Endometrial microvascular endothelial cells (primary cell): ENCODE measurements around the gene LHFPL6. TPM values are rescaled to one million over a fixed set of nuclear protein-coding genes. Genes with fewer than 3 reads are reported as not detected.

Experiments used
- in situ Hi-C: cut with HindIII; loops from 2 replicates; pipeline ENCODE4 v1.10.0; 2017; ENCODE audit warnings: low sequenced_read_pairs, low pct_unique_long_range_greater_than_20kb; ENCODE audit errors: inconsistent ontology term
- total RNA-seq: library from RNA; depleted of rRNA; stranded (reverse); fragments of >200 nt; gene quantifications from one replicate; pipeline ENCODE4 v1.2.3, GENCODE V29; 2015; ENCODE audit errors: inconsistent ontology term

Gene LHFPL6
- total RNA-seq, result 24.9 TPM

GRCh38 chr13:39602614-39603366 is at the start of gene LHFPL6:
Gene LHFPL6 (minus strand): TSS chr13:39603193.
- in situ Hi-C loops, result no loop called here

GRCh38 chr13:39646122-39646521 is 43.1 kb upstream of the LHFPL6 start:
- in situ Hi-C loops, result no loop called here

DNA sequence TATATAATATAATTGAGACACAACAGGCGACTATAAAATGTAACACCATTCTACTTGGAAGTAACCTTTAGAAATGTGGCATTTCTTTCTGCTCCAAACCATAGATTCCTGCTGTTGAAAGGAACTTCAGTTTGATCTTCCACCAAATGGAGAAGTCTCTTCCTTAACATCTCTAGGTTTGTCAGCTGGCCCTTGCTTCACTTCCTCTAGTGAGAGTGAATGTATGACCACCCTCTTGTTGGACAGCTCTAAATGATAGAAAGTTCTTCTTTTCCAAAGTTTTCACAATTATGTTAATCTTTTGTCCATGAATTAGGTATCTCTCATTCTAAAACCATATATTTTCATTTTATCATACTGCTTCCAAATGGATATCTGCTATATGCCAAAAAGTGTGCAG is 38.7 kb upstream of the LHFPL6 start:
- in situ Hi-C loops, result no loop called here

DNA sequence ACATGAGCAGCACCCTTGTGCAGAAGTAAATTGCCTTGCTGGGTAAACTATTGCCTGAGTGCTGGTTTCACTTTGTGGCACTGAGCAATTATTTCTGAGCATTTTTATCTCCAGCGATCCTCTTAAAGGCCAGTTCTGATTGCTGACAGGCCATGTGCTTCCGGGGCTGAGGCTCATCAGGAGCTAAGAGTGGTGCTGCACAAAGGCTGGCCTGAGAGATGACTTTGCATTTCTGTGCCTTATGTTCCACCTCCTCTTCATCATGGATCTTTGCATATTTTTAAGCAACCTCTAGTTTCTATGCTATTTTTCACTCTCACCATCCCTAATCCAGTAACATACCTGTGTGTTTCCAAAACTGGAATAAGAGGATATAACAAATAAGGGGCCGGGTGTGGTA is 34.9 kb upstream of the LHFPL6 start:
- in situ Hi-C loops, result no loop called here

- in situ Hi-C loops, result no loop called here
Measured at GRCh38 chr13:39635564-39635963, 32.6 kb upstream of the LHFPL6 start.

GRCh38 chr13:39632994-39633393 is 30.0 kb upstream of the LHFPL6 start:
- in situ Hi-C loops, result no loop called here

- in situ Hi-C loops, result no loop called here
Measured at GRCh38 chr13:39631307-39631706, 28.3 kb upstream of the LHFPL6 start.

DNA sequence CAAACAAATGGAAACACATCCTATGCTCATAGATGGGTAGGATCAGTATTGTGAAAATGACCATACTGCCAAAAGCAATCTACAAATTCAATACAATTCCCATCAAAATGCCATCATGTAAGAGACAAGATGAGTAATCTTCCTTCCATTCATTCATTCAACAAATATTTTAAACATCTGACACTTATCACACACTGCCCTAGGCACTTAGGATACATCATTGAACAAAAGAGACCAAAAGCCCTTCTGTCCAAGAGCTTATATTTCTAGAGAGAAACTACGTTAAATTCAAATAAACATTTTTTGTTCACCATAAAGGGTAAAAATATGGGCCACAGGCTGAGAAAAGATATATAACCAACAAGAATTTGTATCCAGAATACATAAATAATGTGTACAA is 20.5 kb upstream of the LHFPL6 start:
- in situ Hi-C loops, result no loop called here

DNA sequence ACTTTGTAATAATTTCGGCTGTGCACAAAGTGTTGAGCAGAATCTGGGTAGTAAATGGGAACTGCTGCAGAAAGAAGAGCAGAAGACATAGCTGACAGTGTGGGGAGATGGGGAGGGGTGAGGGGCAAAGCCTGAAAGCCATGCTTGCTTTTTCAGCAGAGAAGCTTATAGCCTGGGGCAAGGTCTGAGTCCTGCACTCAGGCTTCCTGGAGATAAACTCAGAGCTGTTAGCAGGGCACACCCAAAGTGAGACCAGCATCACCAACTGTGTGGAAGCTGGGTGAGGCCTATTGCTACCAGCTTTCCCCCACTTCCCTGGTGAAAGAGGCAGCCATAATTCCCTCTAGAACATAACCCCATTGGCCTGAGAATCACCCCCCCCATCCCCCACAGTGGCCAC is 15.6 kb upstream of the LHFPL6 start:
- in situ Hi-C loops, result no loop called here

DNA sequence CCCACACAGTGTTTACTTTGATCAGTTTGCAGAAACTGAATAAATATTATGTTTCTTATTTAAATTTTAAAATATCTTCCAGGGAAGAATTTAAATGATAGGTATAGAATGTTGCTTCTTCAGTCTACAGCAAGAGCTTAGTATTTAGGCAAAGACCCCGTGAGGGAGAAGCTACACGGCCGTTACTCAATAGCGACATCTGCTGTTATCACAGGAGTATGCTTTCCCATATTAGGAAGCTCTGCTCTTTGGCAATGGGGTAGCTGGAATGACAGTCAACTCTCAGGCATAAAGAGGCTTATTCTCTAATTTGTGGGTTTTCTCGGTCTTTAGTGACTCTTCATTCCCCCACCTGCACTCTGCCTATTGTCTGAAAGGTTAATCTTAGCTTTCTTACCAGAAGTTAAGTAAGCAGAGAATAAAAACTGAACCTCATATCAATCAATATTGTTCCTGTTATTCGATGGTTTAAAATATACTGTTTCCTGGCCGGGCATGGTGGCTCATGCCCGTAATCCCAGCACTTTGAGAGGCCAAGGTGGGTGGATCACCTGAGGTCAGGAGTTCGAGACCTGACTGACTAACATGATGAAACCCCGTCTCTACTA is 13.2 kb upstream of the LHFPL6 start:
- in situ Hi-C loops, result no loop called here

DNA sequence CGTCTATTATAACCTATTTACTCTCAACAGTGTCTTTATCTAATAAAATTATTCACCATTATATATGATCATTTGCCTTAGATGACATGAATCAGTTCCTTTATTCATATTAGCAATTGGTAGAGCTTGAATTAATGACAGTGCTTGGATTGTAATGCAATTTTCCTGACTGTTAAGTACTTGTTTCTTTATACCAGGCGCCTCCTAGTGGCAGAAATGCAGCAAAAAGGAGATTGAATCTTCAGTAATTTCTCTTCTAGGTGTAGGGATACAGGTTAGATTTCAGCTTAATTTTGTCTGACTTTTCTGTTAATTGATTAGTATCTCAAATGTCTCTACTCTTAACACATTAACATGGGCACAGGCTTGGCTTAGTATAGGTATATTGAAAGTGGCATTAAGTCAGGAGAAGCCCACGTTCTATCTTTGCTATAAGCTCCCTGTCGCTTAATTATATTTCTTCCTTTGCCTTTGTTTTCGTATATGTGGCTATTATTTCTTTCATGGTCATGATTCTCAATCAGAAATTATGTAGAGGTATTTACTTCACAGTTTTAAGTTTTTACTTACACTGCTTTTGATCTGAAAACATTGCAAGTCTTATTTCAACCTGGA is 9.1 kb upstream of the LHFPL6 start:
- in situ Hi-C loops, result no loop called here

GRCh38 chr13:39607876-39608275 is 4.9 kb upstream of the LHFPL6 start:
- in situ Hi-C loops, result no loop called here

DNA sequence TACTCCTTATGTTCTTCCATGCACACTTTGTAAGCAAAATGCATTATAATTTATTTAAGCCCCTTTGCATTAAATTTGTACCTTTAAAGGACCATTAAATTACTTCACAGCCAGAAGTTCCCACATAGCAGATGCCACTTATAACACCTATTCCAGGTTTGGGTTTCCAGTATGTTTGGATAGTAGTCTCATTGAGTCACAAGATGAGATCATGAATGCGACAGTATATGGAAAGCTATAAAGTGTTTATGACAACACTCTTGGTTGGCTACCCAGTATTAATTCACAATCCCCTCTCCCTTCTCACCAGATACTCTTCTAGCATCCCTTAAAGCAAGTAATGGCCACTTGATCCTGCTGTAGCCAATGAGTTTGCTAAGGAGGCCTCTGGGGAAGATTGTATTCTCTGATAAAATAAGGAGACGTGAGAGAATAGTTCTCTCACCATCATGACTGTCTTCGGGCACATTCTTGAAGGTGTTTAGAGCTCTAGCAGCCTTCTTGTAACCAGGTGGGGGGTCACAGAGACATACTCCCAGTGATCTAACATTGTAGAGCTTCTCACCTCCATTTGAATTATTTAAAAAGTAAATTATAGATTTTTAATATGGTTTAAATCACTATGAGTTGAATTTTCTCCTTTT is 2.8 kb upstream of the LHFPL6 start:
- in situ Hi-C loops, result no loop called here

DNA sequence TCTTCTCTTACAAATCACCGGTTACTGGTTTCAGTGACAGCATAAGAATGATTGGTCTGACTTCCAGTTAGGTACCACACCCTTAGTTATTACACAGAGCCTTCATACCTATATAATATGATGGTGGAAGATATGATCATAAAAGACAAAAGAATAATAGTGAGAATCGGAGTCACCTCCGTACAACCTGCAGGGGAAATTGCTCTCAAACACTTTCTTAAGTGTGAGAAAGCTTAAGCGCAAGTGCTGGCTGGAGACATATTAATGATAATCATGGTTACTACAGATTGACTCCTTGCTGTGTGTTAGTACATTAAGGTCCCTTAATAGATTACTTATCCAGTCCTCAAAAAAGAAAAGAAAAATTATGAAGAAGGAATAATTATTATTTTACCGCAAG is 1.8 kb upstream of the LHFPL6 start:
- in situ Hi-C loops, result no loop called here

GRCh38 chr13:39603424-39603947 is 493 bp upstream of the LHFPL6 start:
- in situ Hi-C loops, result no loop called here

- in situ Hi-C loops, result no loop called here
Measured at GRCh38 chr13:39602277-39602613, 748 bp downstream of the LHFPL6 start.

DNA sequence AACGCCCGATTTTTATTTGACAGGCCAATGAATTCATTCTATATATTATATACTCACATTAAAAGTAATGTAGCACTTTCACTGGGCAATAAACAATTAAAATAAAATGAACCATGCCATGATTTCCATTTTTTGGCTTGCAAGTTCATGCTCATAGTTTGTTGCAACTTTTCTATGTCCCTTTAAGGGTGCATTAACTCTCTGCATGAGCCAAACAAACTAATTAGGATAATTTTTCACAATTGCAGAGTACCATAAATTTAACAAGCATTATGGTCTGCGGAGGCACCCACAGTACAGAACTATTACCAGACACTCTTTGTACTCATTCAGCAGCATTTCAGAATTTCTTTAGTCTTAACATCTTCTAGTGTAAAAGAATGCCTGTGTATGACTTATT is 1.4 kb downstream of the LHFPL6 start:
- in situ Hi-C loops, result no loop called here

DNA sequence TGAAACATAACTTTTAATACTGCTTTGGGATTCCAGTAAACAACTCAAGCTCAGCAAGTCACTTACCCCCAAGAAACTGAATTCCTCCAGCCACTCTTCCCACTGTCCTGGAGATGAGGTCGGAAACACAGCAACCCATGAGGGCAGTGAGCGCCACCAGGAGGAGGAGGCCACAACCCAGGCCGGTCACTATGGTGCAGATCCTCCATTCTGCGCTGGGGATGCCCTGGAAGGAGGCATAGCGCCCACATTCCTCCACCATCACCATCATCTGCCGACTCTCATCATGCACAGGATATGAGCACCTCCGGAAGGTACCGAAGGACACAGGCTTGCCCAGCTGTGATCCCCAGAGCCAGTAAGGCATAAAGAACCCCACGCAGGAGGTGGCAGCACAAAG is 2.2 kb downstream of the LHFPL6 start:
- in situ Hi-C loops, result no loop called here

- in situ Hi-C loops, result no loop called here
Measured at GRCh38 chr13:39599842-39600241, 3.2 kb downstream of the LHFPL6 start.

DNA sequence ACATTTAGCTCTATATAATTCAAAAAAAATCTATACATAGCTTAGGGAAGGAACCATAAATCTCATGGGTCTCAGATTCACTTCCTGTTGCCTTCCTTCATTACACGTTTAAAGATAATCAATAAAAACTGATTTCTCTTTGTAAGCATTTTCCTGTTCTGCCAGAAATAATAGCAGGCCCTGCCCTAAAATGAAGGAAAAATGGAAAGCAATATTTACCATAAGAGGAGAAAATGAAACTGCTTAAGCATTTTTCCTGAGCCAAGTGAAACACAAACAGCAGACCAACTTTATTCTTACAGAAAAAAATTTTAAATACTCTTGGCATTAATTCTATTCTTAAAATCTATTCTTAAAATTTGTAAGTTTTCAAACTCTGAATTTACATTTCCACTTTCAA is 4.0 kb downstream of the LHFPL6 start:
- in situ Hi-C loops, result no loop called here
